ENCODE data around the gene GPSM3.

The GPSM3 gene

GRCh38 chr6:32223258-32224235 is 31.1 kb upstream of the GPSM3 start, which contains the start of gene NOTCH4:
TSS of gene NOTCH4 (minus strand) at chr6:32224067. CDS start at chr6:32223928, 139 bp downstream.
- DNase-seq (ENCODE audit: low spot score), result no peak
- in situ Hi-C loops (cut with MboI; ENCODE audit: low sequenced_read_pairs, unreplicated experiment), result no loop called here
- no peak for TF ChIP-seq CTCF (IDR thresholded peaks at IDR 0.05; ENCODE audit: borderline replicate concordance, control extremely low read depth, extremely low read depth, insufficient read depth, missing control alignments)

- in situ Hi-C loops (cut with MboI; ENCODE audit: low sequenced_read_pairs, unreplicated experiment), result no loop called here
- no peak for DNase-seq (ENCODE audit: low spot score)
- TF ChIP-seq CTCF (IDR thresholded peaks at IDR 0.05; ENCODE audit: borderline replicate concordance, control extremely low read depth, extremely low read depth, insufficient read depth, missing control alignments), result no peak
Measured at GRCh38 chr6:32222333-32223230, 30.1 kb upstream of the GPSM3 start.

GRCh38 chr6:32220021-32220420 is 27.6 kb upstream of the GPSM3 start:
- no peak for TF ChIP-seq CTCF (IDR thresholded peaks at IDR 0.05; ENCODE audit: borderline replicate concordance, control extremely low read depth, extremely low read depth, insufficient read depth, missing control alignments)

GRCh38 chr6:32218167-32218566 is 25.7 kb upstream of the GPSM3 start:
- DNase-seq (ENCODE audit: low spot score), result no peak
- TF ChIP-seq CTCF (IDR thresholded peaks at IDR 0.05; ENCODE audit: borderline replicate concordance, control extremely low read depth, extremely low read depth, insufficient read depth, missing control alignments), result no peak
- in situ Hi-C loops (cut with MboI; ENCODE audit: low sequenced_read_pairs, unreplicated experiment), result no loop called here

More at GRCh38 chr6:32220021-32220420, 27.6 kb upstream of the GPSM3 start:
- in situ Hi-C loops (cut with MboI; ENCODE audit: low sequenced_read_pairs, unreplicated experiment), result no loop called here
- no peak for DNase-seq (ENCODE audit: low spot score)

GRCh38 chr6:32216998-32217397 is 24.6 kb upstream of the GPSM3 start:
- TF ChIP-seq CTCF (IDR thresholded peaks at IDR 0.05; ENCODE audit: borderline replicate concordance, control extremely low read depth, extremely low read depth, insufficient read depth, missing control alignments), result no peak
- in situ Hi-C loops (cut with MboI; ENCODE audit: low sequenced_read_pairs, unreplicated experiment), result no loop called here
- no peak for DNase-seq (ENCODE audit: low spot score)

- DNase-seq (ENCODE audit: low spot score), result no peak
- no peak for TF ChIP-seq CTCF (IDR thresholded peaks at IDR 0.05; ENCODE audit: borderline replicate concordance, control extremely low read depth, extremely low read depth, insufficient read depth, missing control alignments)
- in situ Hi-C loops (cut with MboI; ENCODE audit: low sequenced_read_pairs, unreplicated experiment), result no loop called here
Measured at GRCh38 chr6:32216285-32216684, 23.8 kb upstream of the GPSM3 start.

Data from GM13976 (cell line).